GM19023 (cell line): ENCODE data around the gene ANGPTL3.

Experiments used
- ATAC-seq: cut with Tn5 transposase; IDR thresholded peaks from one replicate; pipeline ENCODE4 v1.9.1; 2021; ENCODE audit warnings: mild to moderate bottlenecking, moderate library complexity; ENCODE audit not compliant: unreplicated experiment

ANGPTL3 gene

GRCh38 chr1:62625415-62625814 lies 28.1 kb downstream of the ANGPTL3 start:
- ATAC-seq, result peak; percentile 49

GRCh38 chr1:62628506-62628905 lies 31.2 kb downstream of the ANGPTL3 start:
- ATAC-seq, result no peak

GRCh38 chr1:62637392-62638105 lies 40.2 kb downstream of the ANGPTL3 start:
- no peak for ATAC-seq

- no peak for ATAC-seq
Measured at GRCh38 chr1:62643283-62643682, 46.0 kb downstream of the ANGPTL3 start.

GRCh38 chr1:62652387-62652786 lies 55.1 kb downstream of the ANGPTL3 start:
- no peak for ATAC-seq

- no peak for ATAC-seq
Measured at GRCh38 chr1:62654744-62655143, 57.4 kb downstream of the ANGPTL3 start.
